GM21515 (cell line): ENCODE data around the gene RTTN.

Experiments used
- ATAC-seq: cut with Tn5 transposase; IDR thresholded peaks from one replicate; pipeline ENCODE4 v1.9.1; 2021; ENCODE audit not compliant: unreplicated experiment

Gene RTTN

DNA sequence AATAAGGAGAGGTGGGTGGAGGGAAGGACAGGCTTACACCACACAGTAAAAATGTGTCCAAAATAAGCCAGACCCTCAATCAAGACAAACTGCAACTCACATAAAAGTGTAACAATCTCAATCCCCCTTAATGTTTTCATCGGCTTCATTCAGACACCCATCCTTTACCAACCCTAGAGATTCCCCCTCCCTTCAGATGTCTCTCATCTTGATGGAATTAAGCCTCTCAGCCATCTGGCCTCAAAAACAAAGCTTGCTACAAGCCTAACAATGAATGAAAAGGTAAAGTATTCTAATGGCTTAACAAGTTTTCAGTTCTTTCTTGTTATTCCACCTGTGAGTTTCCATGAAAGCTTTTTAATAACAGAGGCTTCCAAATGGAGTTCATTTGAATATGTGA is 5.2 kb downstream of the RTTN start:
- ATAC-seq: no peak

- no peak for ATAC-seq
Observed at GRCh38 chr18:70197844-70198243, 7.6 kb downstream of the RTTN start.

- ATAC-seq: no peak
Observed at GRCh38 chr18:70197026-70197425, 8.5 kb downstream of the RTTN start.

DNA sequence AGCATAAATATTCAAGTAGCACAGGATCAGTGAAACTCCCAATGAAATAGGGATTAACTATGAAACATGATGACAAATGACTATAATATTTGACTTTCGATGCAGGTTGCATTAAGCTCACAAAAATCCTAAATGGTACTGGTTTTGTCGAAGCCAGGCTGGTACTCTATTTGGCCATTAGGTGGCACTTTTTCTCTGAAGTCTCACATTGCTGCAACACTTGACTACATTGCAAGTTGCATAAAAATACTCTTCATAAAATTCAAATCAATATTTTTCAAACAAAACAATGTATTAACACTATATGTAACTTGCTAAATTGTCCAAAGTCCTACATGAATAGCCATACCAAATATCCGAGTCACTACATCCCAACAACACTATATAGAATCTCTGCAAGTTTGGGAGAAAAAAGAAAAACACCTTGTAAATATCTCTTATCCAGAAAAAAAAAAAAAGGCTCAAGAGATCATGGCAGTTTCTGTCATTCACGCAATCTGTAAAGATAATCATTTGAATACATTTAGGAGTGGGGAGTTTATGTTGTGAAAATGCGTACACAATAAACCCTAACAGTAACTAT is 9.5 kb downstream of the RTTN start:
- peak; percentile 31 for ATAC-seq

GRCh38 chr18:70195014-70195614 is 10.4 kb downstream of the RTTN start:
- no peak for ATAC-seq

DNA sequence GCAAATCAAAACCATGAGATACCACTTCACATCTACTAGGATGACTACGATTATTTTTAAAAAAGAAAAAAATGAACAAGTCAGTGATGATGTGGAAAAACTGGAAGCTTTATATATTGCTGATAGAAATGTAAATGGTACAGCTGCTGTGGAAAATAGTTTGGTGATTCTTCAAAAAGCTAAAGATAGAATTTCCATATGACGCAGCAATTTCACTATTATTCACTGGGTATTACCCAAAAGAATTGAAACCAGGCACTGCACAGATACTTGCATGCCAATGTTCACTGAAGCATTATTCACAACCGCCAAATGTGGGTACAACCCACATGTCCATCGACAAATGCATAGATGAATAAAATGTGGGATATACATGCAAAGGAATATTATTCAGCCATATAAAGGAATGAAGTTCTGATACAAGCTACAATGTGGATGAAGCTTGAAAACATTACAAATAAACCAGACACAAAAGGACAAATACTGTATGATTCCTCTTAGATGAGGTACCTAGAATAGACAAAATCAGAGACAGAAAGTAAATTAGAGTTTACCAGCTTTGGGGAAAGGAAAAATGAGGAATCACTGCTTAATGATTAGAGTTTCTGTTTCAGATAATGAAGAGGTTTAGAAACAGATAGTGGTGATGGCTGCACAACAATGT is 11.1 kb downstream of the RTTN start:
- peak; percentile 72 for ATAC-seq

DNA sequence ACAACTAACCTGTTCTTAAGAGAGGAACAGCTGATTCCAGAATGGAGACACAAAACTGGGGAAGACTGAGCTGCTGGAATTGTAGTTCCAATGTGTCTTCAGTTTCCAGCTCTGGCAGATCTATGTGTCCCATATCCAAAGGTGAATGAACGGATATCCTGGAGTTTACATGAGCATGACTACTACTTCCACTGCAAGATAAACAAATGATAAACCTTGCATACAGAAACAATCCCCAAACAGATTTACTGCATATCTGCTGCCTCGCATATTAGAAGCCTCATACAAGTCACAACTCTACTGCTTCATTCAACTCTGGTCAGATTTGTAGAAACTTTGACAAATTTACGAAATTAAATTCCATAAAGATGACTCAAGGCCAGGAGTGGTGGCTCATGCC is 15.0 kb downstream of the RTTN start:
- no peak for ATAC-seq

DNA sequence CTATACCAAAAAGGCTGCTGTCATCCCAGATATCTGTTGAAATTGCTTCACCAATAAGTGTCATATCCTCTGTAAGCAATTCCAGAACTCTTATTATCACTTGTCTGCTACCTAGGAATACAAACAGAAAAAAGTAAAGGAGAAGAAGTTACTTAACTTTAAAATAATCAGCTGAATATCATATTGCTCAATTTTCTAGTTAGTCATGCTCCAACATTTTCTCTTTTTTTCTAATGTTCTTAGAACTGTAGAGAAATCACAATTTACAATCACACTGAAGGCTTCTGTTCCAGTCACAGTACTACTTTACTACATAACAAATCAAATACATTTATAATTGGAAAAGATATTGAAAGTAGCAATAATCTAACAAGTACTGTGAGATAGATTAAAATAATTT is 17.4 kb downstream of the RTTN start:
- no peak for ATAC-seq

DNA sequence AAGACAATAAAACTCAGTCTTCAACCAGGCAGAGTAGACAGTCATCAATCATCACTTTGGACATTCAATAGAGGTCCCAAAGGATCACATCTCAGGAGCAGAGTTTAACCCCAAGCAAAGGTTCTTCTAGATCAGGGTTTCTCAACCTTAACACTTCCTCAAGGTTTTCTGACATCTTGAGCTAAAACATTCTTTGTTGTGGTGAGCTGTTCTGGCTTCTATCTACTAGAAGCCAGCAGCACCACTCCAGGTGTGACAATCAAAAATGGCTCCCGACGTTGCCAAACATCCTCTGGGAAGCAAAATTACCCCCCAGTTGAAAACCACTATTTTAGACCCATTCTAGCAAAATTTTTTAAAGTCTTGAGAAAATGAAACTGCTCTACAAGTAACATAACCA is 22.0 kb downstream of the RTTN start:
- no peak for ATAC-seq

DNA sequence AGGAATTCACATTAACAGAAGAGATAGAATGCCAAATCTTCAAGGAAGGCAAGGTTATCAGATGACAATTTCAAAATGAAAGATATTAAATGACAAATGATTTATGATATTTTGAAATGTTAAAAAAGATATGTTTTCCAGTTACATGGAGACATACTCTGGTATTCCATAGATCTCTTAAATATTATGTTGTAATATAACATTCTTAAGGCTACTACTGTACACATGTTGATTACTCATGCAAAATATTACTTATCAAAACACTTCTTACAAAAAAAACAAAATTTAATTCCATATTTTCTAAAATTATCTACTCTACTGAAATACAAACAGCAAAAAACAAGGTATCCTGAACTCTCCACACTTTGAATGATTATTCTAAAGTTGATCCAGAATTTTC is 22.9 kb downstream of the RTTN start:
- no peak for ATAC-seq

DNA sequence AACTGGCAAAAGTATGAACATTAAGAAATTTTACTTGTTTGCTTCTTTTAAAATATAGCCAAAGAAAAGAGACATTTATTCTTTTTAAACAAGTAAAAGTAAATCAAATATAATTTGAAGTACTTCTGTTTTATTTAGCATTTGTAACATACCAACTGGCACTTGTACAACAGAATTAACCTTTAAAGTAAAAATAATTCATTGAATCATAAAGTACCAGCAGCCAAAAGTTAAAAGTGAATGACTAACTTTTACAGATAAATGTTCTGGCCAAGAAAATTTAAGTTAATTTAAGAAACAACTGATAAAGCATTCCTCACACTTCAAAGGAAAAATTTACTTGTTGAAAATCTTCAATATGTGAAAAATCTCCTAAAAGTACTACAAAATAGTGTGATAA is 23.8 kb downstream of the RTTN start:
- ATAC-seq: no peak

DNA sequence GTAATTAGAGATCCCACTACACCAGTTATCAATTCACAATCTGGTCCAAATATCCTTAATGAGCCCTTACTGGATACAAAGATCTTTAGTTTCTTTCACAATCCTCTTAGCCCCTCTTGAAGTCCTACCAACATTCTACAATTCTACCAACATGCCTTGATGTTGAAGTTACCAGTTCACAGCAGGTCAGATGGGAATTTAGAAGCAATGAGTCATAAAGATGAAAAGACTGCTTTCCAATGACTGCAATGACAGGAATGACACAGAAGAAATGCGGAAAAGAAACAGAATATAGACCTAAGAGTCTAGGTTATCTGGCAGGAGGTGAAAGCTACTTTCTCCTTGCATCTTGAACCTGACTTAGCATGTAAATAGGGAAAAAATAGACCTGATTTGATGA is 24.5 kb downstream of the RTTN start:
- no peak for ATAC-seq

- no peak for ATAC-seq
Observed at GRCh38 chr18:70176537-70176936, 28.9 kb downstream of the RTTN start.

GRCh38 chr18:70175216-70175615 is 30.3 kb downstream of the RTTN start:
- no peak for ATAC-seq

DNA sequence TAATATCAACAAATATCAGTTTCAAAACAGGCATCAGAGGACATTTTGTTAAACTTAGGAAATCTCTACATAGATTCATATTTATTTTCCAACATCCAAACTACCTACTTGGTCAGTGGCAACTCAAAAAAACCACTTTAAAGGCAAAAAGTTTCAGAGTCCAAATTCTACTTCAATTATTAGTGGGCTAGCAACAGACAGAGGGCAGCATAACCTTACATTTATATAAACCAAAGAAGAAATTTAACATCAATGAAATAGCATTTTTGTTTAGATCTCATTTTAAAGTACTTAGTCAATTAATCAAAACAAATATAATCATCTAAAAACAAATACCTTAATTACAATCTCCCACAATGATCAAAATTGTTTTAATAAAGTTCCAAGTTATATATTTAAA is 33.3 kb downstream of the RTTN start:
- no peak for ATAC-seq

DNA sequence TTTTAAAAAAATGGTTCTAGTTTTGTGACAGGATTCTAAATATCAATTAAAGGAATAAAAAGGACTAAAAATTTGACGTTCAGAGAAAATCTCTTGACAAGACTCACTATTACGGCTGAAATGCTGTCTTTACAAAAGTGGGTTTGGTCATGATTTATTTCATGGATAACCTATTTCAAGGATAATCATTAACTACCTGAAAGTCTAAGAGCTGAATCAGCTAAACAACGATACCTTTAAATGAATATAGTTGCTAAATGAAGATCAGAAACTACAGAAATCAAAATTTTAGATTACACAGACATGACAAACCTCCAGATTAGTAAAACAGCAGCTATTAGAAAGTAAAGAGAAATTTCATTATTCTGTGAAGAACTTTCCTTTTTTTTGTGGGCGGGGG is 35.7 kb downstream of the RTTN start:
- ATAC-seq: no peak

DNA sequence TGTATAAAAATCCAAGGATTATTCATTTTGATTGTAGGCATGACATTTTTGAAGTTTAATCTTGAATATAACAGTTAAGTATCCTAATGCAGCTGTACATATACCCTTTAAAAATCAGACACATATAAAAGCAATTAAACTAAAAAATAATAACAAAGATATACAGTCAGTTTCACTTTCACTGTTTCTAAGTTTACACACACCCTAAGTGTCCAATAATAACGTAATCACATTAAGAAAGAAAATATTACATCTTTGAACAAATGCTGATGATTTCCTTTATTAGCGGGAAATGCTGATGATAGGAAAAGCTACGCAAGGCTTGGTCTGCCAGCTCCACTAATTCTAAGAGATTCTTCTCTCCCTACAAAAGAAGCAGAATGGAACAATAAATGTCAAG is 38.8 kb downstream of the RTTN start:
- no peak for ATAC-seq

DNA sequence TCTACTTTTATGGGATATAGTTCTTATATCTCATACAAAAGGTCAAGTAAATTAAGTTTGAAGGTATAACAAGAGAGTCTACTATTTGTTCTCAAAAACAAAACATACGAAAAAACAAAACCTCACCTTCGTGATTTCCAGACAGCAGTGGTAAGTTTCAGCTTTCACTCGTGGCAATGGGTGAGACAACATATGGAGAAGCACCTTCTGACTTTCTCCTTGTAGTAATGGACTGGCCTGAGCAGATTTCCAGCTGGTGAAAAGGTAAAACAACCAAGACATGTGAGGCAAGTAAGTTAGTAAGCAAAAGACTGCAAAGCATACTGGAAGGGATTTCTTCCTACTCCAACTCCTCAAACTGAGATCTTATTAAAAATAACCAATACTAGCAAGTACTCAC is 39.6 kb downstream of the RTTN start:
- ATAC-seq: peak; percentile 68

GRCh38 chr18:70160073-70160678 is 45.3 kb downstream of the RTTN start:
- ATAC-seq: no peak

- peak; percentile 94 for ATAC-seq
Observed at GRCh38 chr18:70158992-70159717, 46.3 kb downstream of the RTTN start.

GRCh38 chr18:70156886-70157285 is 48.6 kb downstream of the RTTN start:
- no peak for ATAC-seq
